Measurements from ENCODE around the gene TIAM2.

- TF ChIP-seq CTCF (IDR thresholded peaks at IDR 0.05) (no peak), POLR2A (IDR thresholded peaks at IDR 0.05) (no peak)
Observed at GRCh38 chr6:155050311-155050710, 55.2 kb downstream of the TIAM2 start.
